ENCODE measurements around the gene BRINP2. TPM values are rescaled to one million over a fixed set of nuclear protein-coding genes. Genes with fewer than 3 reads are reported as not detected.

BRINP2 gene
- total and polyA plus RNA-seq, 2 of the 13 experiments (the other 11 are each of a cell fraction or from before 2014, with no cell fraction given): 0.08 to 0.20 TPM

- TF ChIP-seq MLX (CRISPR knock-in tag; IDR thresholded peaks at IDR 0.05) (no peak), MXD4 (CRISPR knock-in tag; IDR thresholded peaks at IDR 0.05) (no peak)
Measured at GRCh38 chr1:177273141-177273540, 102.4 kb downstream of the BRINP2 start (continued).

- POLR2A ChIA-PET: no interaction called here
- ATAC-seq: no peak
- no peak for FAIRE-seq
Measured at GRCh38 chr1:177274687-177275211, 104.0 kb downstream of the BRINP2 start.

More at GRCh38 chr1:177274687-177275211, 104.0 kb downstream of the BRINP2 start:
- no peak for TF ChIP-seq ADNP (CRISPR knock-in tag; IDR thresholded peaks at IDR 0.05)
- TF ChIP-seq UBTF (CRISPR knock-in tag; IDR thresholded peaks at IDR 0.05): no peak
- TF ChIP-seq NCOA5 (CRISPR knock-in tag; IDR thresholded peaks at IDR 0.05): no peak
- no peak for TF ChIP-seq ZNF816 (CRISPR knock-in tag; IDR thresholded peaks at IDR 0.05; ENCODE audit: borderline replicate concordance)
- TF ChIP-seq ZNF3 (CRISPR knock-in tag; IDR thresholded peaks at IDR 0.05): no peak
- TF ChIP-seq ZNF558 (CRISPR knock-in tag; IDR thresholded peaks at IDR 0.05; ENCODE audit: borderline replicate concordance): no peak
- TF ChIP-seq POLR2G (IDR thresholded peaks at IDR 0.05; ENCODE audit: low read depth, low read length): no peak
- TF ChIP-seq ZBTB2 (CRISPR knock-in tag; IDR thresholded peaks at IDR 0.05; ENCODE audit: low read depth): no peak
- no peak for TF ChIP-seq ZNF570 (CRISPR knock-in tag; IDR thresholded peaks at IDR 0.05; ENCODE audit: borderline replicate concordance)
- no peak for TF ChIP-seq TFE3 (CRISPR knock-in tag; IDR thresholded peaks at IDR 0.05)
- TF ChIP-seq ERF (CRISPR knock-in tag; IDR thresholded peaks at IDR 0.05): no peak
- intact Hi-C loops (cut with micrococcal nuclease; ENCODE audit: unreplicated experiment): no loop called here
- Histone ChIP-seq H3K79me2 (ENCODE audit: insufficient read depth, low read length) (no peaks in the 10 kb centered on the region), H3K9me3 (ENCODE audit: low read length) (no peaks in the 10 kb centered on the region), H3K27ac (ENCODE audit: extremely low read length, insufficient read depth, low read length) (no peak overlapping the region), H4K20me1 (ENCODE audit: insufficient read depth, low read length) (no peaks in the 10 kb centered on the region), H3K36me3 (replicated peaks in 1 of 2; ENCODE audit: control insufficient read depth in 1 of 2, insufficient read depth in 2 of 2, low read length in 2 of 2) (no peaks in the 10 kb centered on the region), H3K4me1 (ENCODE audit: insufficient read depth, low read length) (no peaks in the 10 kb centered on the region), H3K4me3 (replicated peaks in 1 of 3; ENCODE audit: insufficient read depth in 1 of 3, low read depth in 2 of 3, low read length in 3 of 3) (no peak overlapping the region), H3K4me2 (ENCODE audit: low read depth, low read length) (no peak overlapping the region), H3K27me3 (ENCODE audit: control insufficient read depth in 1 of 2, insufficient read depth in 2 of 2, low read length in 2 of 2) (no peaks in the 10 kb centered on the region; a peak in 1 of 5 replicates), H3K9ac (ENCODE audit: insufficient read depth, low read depth, low read length) (no peak overlapping the region), H2AFZ (ENCODE audit: low read length) (no peak overlapping the region)
- 3% methylated on average over 4 of the region's 5 CpGs for WGBS (ENCODE audit: low lambda C conversion rate)
- no peak for DNase-seq (ENCODE audit: low spot score)
- no TSS peak for BruUV-seq (replicated peaks)
- in situ Hi-C loops (cut with HindIII; ENCODE audit: extremely low pct_ligation_motif_present, low pct_unique_long_range_greater_than_20kb): no loop called here
- CTCF ChIA-PET (ENCODE audit: low intra/inter-chr PET ratio, low total read pairs): no interaction called here
